D721Med (cell line): ENCODE results near the gene ATF2.

Experiments used
- DNase-seq: peaks from one replicate; pipeline ENCODE4 v3.0.0; 2011; ENCODE audit warnings: low spot score; ENCODE audit not compliant: insufficient read length
- FAIRE-seq: peaks from 2 replicates; lab custom pipeline; 2011; peaks lifted over from hg19 to GRCh38; lab: Jason Lieb, UNC
- TF ChIP-seq, protein P1 (sequence below): IDR thresholded peaks from 2 replicates; pipeline ENCODE4 v1.5.1; 2012; ENCODE audit warnings: mild to moderate bottlenecking, control low read depth; ENCODE audit not compliant: insufficient read depth; ENCODE audit errors: missing control alignments

The ATF2 gene

GRCh38 chr2:175188761-175189160 lies 20.8 kb upstream of the ATF2 start:
- TF ChIP-seq, protein P1, sequence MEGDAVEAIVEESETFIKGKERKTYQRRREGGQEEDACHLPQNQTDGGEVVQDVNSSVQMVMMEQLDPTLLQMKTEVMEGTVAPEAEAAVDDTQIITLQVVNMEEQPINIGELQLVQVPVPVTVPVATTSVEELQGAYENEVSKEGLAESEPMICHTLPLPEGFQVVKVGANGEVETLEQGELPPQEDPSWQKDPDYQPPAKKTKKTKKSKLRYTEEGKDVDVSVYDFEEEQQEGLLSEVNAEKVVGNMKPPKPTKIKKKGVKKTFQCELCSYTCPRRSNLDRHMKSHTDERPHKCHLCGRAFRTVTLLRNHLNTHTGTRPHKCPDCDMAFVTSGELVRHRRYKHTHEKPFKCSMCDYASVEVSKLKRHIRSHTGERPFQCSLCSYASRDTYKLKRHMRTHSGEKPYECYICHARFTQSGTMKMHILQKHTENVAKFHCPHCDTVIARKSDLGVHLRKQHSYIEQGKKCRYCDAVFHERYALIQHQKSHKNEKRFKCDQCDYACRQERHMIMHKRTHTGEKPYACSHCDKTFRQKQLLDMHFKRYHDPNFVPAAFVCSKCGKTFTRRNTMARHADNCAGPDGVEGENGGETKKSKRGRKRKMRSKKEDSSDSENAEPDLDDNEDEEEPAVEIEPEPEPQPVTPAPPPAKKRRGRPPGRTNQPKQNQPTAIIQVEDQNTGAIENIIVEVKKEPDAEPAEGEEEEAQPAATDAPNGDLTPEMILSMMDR: no peak
- no peak for DNase-seq
- no peak for FAIRE-seq

GRCh38 chr2:175187378-175187777 lies 19.4 kb upstream of the ATF2 start:
- no peak for DNase-seq
- TF ChIP-seq, protein P1: peak; percentile 22
- no peak for FAIRE-seq

DNA sequence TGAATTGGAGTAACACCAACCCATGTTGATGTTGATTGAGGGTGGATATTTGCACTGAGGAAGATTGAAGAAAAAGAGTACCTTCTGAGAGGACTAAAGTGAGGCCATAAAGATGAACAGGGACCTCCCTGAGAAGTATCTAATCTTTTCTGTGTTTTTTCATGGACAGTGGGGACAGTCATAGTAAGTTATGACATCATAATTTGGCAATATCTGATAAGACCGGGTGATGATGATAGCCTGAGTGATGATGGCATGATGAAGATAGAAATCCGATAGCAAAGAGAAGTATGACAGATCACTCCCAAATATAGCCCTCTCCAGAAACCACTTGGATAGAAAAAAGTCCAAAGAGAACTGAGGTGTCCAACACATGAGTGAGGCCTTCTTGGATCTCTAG lies 15.7 kb upstream of the ATF2 start:
- TF ChIP-seq, protein P1: no peak
- no peak for DNase-seq
- no peak for FAIRE-seq

DNA sequence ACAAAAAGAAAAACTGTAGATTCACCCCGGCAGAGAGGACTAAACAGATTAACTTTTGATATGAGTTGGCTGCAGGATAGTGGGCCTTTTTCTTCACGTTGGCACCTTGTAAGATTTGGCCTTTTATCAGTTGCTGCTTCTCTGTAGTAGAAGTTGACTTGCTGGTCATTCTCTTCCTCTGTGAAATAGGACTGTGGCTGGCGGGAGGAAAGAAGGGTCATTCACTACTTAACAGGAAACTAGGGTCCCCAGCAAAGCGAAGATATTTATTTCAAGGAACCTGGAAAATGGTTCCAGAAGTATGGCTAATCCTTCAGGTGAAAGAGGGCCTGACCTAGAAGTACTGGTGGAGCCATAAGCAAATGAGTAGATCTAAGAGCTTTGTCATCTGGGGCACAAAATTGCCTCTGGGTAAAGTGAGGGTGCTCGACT lies 13.9 kb upstream of the ATF2 start:
- no peak for FAIRE-seq
- DNase-seq: no peak
- TF ChIP-seq, protein P1: no peak

- no peak for FAIRE-seq
- DNase-seq: peak; percentile 85
- TF ChIP-seq, protein P1: no peak
Observed at GRCh38 chr2:175181104-175181876, 13.3 kb upstream of the ATF2 start, which contains the start of gene ATP5MC3. TSS of gene ATP5MC3 (minus strand) at chr2:175181710. CDS start at chr2:175181393, 317 bp downstream.

- TF ChIP-seq, protein P1: no peak
- no peak for DNase-seq
- FAIRE-seq: no peak
Observed at GRCh38 chr2:175180701-175181103, 12.7 kb upstream of the ATF2 start.

- FAIRE-seq: no peak
- DNase-seq: no peak
Observed at GRCh38 chr2:175176624-175177023, 8.6 kb upstream of the ATF2 start.

More at GRCh38 chr2:175176624-175177023, 8.6 kb upstream of the ATF2 start:
- TF ChIP-seq, protein P1: no peak
